Glutamatergic neuron (in vitro differentiated cells): Measurements from ENCODE around the gene IL1RL1. TPM values are rescaled to one million over a fixed set of nuclear protein-coding genes. Genes with fewer than 3 reads are reported as not detected.

Experiments used
- DNase-seq: peaks from one replicate; pipeline ENCODE4 v3.0.0; 2022
- H3K27ac Mint-ChIP-seq: one replicate; pipeline ENCODE4 v1.8.0; 2020; ENCODE audit warnings: mild to moderate bottlenecking, mixed read lengths, inconsistent platforms; ENCODE audit not compliant: unreplicated experiment
- H3K27me3 Mint-ChIP-seq: one replicate; pipeline ENCODE4 v1.8.0; 2020; ENCODE audit warnings: mild to moderate bottlenecking, moderate library complexity, mixed read lengths, inconsistent platforms; ENCODE audit not compliant: unreplicated experiment
- H3K36me3 Mint-ChIP-seq: one replicate; pipeline ENCODE4 v1.8.0; 2020; ENCODE audit warnings: mild to moderate bottlenecking, mixed read lengths, inconsistent platforms; ENCODE audit not compliant: unreplicated experiment
- H3K4me1 Mint-ChIP-seq: one replicate; pipeline ENCODE4 v1.8.0; 2020; ENCODE audit warnings: mild to moderate bottlenecking, low read depth, mixed read lengths, inconsistent platforms; ENCODE audit not compliant: unreplicated experiment
- H3K4me3 Mint-ChIP-seq: one replicate; pipeline ENCODE4 v1.8.0; 2020; ENCODE audit warnings: mild to moderate bottlenecking, mixed read lengths, inconsistent platforms; ENCODE audit not compliant: unreplicated experiment
- H3K9me3 Mint-ChIP-seq: one replicate; pipeline ENCODE4 v1.8.0; 2020; ENCODE audit warnings: mild to moderate bottlenecking, moderate library complexity, mixed read lengths, inconsistent platforms; ENCODE audit not compliant: unreplicated experiment
- total RNA-seq: library from RNA; stranded (reverse); fragmentation: NEBNext Ultra II Directional; extraction: Animal tissue kit (Norgen Biotek cat#: 25700); gene quantifications from one replicate; pipeline ENCODE4 v1.2.1, GENCODE V29; 2021; ENCODE audit not compliant: unreplicated experiment
- TF ChIP-seq, protein P1 (sequence below): fragments of 200-600 bp; sonication (generic); IDR thresholded peaks from one replicate; pipeline ENCODE4 v1.5.0; 2021; ENCODE audit not compliant: partially characterized antibody, unreplicated experiment

Gene IL1RL1
- total RNA-seq, 1 donor from 2014 or later, result not detected

DNA sequence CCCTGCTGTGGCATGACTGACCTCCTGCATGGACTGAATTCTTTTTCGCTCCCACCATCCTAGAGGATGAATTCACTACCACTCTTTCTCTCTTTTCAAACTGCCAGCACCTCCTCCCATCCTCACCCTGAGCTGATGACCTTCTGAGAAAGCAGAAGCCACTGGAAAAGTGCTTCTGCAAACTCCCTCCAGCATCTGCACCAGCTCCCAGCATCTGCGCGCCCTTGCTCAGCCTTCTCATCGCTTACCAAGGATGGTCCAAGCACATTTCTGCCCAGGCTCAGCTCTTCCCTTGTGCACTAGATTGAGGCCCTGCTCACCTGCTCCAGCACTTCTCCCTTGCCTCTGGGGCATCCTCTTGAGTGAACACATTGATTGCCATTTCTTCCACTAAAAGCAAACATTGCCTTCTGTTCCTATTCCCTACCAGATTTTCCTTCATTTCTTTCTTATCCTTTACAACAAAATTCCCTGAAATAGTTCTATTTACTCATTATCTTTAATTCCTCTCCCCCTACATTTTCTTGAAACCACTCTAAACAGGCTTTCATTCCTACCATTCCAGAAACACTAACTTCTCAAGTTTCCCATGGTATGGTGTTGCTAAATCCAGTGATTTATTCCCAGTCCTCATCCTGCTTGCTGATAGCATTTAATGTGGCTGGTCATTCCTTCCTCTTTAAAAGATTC, 42.7 kb upstream of the IL1RL1 start:
- no peak overlapping the region for H3K27ac Mint-ChIP-seq
- DNase-seq, result no peak
- TF ChIP-seq, protein P1, sequence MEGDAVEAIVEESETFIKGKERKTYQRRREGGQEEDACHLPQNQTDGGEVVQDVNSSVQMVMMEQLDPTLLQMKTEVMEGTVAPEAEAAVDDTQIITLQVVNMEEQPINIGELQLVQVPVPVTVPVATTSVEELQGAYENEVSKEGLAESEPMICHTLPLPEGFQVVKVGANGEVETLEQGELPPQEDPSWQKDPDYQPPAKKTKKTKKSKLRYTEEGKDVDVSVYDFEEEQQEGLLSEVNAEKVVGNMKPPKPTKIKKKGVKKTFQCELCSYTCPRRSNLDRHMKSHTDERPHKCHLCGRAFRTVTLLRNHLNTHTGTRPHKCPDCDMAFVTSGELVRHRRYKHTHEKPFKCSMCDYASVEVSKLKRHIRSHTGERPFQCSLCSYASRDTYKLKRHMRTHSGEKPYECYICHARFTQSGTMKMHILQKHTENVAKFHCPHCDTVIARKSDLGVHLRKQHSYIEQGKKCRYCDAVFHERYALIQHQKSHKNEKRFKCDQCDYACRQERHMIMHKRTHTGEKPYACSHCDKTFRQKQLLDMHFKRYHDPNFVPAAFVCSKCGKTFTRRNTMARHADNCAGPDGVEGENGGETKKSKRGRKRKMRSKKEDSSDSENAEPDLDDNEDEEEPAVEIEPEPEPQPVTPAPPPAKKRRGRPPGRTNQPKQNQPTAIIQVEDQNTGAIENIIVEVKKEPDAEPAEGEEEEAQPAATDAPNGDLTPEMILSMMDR, result no peak
- H3K9me3 Mint-ChIP-seq, result peaks cover 5% of the 10 kb centered on the region
- no peaks in the 10 kb centered on the region for H3K4me1 Mint-ChIP-seq
- H3K4me3 Mint-ChIP-seq, result no peak overlapping the region
- H3K36me3 Mint-ChIP-seq, result peaks cover 9% of the 10 kb centered on the region
- H3K27me3 Mint-ChIP-seq, result peaks cover 2% of the 10 kb centered on the region

DNA sequence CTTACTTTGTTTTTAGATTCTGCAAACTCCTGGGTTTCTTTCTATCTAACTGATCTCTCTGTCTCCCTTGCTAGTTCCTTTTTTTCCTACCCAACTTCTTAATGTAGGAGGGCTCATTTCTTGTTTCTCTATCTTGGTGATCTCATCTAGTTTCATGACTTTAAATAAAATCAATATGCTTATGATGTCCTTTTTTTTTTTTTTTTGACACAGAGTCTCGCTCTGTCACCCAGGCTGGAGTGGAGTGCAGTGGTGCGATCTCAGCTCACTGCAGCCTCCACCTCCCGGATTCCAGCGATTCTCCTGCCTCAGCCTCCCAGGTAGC, 42.2 kb upstream of the IL1RL1 start:
- DNase-seq, result no peak
- no peak overlapping the region for H3K4me3 Mint-ChIP-seq
- no peak overlapping the region for H3K27ac Mint-ChIP-seq
- peaks cover 5% of the 10 kb centered on the region for H3K9me3 Mint-ChIP-seq
- no peaks in the 10 kb centered on the region for H3K4me1 Mint-ChIP-seq
- H3K36me3 Mint-ChIP-seq, result peaks cover 9% of the 10 kb centered on the region
- peaks cover 2% of the 10 kb centered on the region for H3K27me3 Mint-ChIP-seq
- TF ChIP-seq, protein P1, result no peak

DNA sequence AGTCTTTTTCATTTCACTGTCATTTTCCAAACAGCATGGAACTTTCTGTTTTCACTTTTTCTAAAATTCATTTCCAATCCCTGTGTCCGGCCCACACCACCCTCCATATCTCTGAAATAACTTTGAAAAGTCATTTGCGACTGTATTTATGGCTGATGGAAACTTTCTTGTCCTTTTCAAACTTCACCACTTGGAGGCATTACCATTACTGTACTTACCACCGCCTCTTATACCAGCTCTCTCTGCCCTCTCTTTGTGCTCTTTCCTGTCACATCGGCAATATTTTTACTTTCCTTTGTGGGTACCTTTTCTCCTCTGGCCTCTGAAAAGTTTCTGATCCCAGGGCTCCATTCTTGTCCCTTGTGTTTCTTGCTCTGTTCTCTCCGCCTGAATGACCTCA, 39.5 kb upstream of the IL1RL1 start:
- no peak for DNase-seq
- TF ChIP-seq, protein P1, result no peak
- no peak overlapping the region for H3K4me3 Mint-ChIP-seq
- H3K27ac Mint-ChIP-seq, result no peak overlapping the region
- H3K36me3 Mint-ChIP-seq, result peaks cover 9% of the 10 kb centered on the region
- peaks cover 5% of the 10 kb centered on the region for H3K9me3 Mint-ChIP-seq
- H3K4me1 Mint-ChIP-seq, result no peaks in the 10 kb centered on the region
- H3K27me3 Mint-ChIP-seq, result peaks cover 2% of the 10 kb centered on the region

DNA sequence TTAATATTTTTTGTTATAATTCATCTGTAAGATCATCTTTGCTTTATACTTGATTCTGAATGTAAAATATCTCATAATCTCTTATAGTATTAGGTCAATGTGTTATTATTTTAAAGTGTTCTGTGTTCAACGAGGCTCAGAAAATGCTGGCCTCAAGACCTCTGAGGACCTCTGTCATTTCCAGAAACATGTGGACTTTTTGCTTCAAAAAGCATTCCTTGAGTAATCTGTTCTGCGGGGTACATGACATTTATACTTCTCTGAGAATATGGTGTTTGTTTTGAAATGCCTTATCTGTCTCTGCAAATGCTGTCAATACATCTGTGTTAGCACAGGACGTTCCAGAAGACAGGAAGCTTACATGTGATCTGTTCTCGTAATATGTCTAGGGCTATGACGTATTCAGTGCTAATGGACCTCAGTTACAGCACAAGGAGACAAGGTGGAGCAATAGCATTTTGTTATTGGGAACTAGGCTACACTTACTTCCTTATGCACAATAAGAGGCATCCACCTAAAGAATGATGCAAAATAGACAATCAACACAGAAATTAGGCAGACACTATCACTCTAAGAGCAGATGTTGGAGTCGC, 37.6 kb upstream of the IL1RL1 start:
- H3K27me3 Mint-ChIP-seq, result peaks cover 2% of the 10 kb centered on the region
- DNase-seq, result no peak
- peaks cover 5% of the 10 kb centered on the region for H3K9me3 Mint-ChIP-seq
- no peak overlapping the region for H3K4me3 Mint-ChIP-seq
- peaks cover 9% of the 10 kb centered on the region for H3K36me3 Mint-ChIP-seq
- no peak overlapping the region for H3K27ac Mint-ChIP-seq
- TF ChIP-seq, protein P1, result no peak
- no peaks in the 10 kb centered on the region for H3K4me1 Mint-ChIP-seq

DNA sequence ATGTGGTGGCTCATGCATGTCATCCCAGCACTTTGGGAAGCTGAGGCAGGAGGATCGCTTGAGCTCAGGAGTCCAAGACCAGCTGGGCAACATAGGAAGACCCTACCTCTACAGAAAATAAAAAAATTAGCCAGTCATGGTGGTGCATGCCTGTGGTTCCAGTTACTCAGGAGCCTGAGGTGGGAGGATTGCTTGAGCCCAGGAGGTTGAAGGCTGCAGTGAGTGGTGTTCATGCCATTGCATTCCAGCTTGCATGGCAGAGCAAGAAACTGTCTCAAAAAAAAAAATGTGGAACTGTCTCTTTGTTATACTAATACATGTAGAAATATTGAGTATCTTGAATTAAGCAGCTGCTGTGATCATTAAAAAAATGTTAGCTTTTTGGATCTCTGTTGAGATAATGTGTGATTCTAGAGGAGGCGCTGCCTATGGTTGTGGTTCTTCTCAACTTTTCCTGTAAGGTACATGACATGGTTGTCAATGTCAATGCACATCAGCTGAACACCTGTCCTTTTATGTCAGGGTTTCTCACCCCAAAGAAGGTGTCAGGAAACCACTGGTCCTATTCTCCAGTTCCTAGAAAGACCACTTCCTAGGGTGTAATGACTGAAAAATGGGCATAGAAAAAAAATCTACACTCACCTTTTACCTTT, 34.7 kb upstream of the IL1RL1 start:
- no peak overlapping the region for H3K4me3 Mint-ChIP-seq
- H3K36me3 Mint-ChIP-seq, result no peaks in the 10 kb centered on the region
- no peak overlapping the region for H3K27ac Mint-ChIP-seq
- no peak for DNase-seq
- H3K27me3 Mint-ChIP-seq, result peaks cover 2% of the 10 kb centered on the region
- H3K4me1 Mint-ChIP-seq, result no peaks in the 10 kb centered on the region
- TF ChIP-seq, protein P1, result no peak
- no peaks in the 10 kb centered on the region for H3K9me3 Mint-ChIP-seq
